HT1080 (cell line): ENCODE data around the gene ZC3H11A. TPM values are rescaled to one million over a fixed set of nuclear protein-coding genes. Genes with fewer than 3 reads are reported as not detected.
"Not testable (repeated sequence)": the region's sequence is repeated elsewhere in the genome, so short reads cannot be mapped to it uniquely, and the experiment has no call there.

Experiments used
- DNase-seq: peaks from one replicate; pipeline ENCODE4 v3.0.0-alpha.2; 2015; ENCODE audit warnings: low read depth
- polyA plus RNA-seq, 2 experiments: library from polyadenylated mRNA; depleted of rRNA; stranded (reverse); fragments of >200 nt; gene quantifications; 2 replicates each; pipeline ENCODE4 v1.2.3, GENCODE V29; 2015
- total RNA-seq: library from RNA; depleted of rRNA; stranded (reverse); fragments of >200 nt; shearing (Covaris generic); gene quantifications from 2 replicates; pipeline ENCODE4 v1.2.3, GENCODE V29; 2014; rRNA removed

Gene ZC3H11A
- total RNA-seq, result 45.6 and 49.7 TPM in 2 replicates
- 53.4 and 65.6 TPM in 2 replicates for polyA plus RNA-seq (2015; cell fraction: cytosol; rRNA removed)
- 166 and 167 TPM in 2 replicates for polyA plus RNA-seq (2015; cell fraction: nucleus; rRNA removed)

DNA sequence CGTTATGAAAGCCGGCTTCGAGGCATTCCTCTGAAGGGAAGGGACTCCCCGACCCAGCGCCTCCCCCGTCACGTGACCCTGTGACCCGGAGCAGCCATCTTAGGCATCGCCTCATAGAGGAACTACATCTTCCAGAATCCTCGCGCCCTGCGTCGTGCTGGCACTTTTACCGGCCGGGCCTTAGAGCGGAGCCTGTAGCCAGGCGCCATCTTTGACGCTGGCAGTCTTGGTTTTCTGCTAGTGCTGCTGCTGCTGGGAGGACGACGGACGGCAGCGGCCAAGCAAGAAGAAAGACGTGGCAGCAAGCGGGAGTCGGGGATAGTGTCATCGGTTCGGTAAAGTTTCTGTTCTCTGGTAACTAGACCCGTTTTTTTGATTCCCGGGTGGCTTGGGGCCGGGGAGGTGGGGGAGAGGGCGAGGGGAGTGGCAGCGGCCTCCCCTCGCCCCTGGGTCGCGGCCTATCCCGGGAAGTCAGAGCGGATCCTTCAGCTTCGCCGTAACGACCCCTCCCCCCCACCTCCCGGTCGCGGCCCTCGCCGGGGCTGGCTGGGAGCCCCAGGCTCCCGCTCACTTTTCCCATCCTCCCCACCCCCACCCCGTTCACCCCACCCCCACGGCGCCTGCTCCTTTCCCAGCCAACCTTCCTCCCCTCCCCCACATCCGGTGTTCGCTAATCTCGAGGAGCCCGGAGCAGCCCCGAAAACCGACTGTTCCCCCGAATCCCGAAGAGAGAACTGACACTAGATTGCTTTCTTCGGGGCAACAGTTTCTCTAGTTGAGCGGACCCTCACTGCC, at the start of gene ZC3H11A, which contains the start of gene ZBED6:
Gene ZC3H11A (plus strand): TSS at position 183 of the 795 bp plus-strand sequence. CDS start 21,448 bp downstream, outside the sequence.
Gene ZBED6 (plus strand): TSS at position 183 of the 795 bp plus-strand sequence. CDS start 1,900 bp downstream, outside the sequence.
- peak; percentile 95 for DNase-seq

DNA sequence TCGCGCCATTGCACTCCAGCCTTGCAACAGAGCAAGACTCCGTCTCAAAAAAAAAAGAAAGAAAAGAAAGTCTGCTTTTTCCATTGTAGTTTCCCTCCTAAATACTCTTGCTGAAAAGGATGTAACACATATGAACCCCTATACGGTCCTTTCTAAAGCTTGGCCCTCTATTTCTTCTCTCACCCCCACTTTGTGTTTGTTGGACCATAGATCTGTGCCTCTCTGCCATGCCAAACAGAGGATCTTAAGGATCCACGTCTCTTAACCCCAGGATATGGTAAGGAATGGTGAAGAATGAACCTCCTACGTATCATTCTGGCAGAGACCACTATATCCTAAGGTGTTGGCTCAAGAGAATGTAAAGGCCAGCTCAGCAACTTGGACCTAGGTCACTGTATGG, 49.1 kb upstream of the ZC3H11A start:
- no peak for DNase-seq

DNA sequence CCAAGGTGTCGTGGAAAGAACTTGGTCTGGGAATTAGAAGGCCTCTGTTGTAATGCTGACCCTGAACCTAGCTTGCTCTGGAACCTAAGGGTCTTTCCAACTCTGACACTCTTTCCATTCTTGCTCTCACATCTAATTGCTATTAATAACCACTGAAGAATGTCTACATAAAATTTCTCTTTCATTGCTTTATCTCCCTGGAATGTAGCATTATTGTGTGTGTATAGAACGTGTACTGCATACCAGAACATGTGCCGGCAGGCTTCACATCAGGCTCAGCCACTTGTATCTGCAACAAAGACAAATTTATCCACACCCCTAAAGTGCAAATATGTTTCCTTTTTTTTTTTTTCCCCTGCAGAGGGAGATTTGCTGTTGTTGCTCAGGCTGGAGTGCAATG, 44.4 kb upstream of the ZC3H11A start:
- no peak for DNase-seq

DNA sequence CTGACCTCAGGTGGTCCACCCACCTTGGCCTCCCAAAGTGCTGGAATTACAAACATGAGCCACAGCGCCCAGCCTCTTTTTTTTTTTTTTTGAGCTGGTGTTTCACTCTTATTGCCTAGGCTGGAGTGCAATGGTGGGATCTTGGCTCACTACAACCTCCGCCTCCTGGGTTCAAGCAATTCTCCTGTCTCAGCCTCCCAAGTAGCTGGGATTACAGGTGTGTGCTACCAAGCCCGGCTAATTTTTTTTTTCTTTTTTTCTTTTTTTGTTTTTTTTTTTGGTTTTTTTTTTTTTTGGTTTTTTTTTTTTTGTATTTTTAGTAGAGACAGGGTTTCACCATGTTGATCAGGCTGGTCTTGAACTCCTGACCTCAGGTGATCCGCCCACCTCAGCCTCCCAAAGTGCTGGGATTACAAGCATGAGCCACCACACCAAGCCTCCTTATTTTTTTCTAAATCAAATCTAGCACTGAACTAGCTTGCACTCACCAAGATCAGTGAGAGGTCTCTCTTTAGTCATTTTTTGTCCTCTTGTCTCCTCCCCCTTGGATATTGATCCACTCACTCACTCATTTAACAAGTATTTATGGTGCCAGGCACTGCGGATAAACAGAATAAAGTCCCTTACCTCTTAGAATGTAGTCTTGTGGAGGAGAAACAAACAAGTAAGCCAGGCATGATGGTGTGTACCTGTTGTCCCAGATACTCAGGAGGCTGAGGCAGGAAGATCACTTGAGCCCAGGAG, 43.6 kb upstream of the ZC3H11A start:
- not testable (repeated sequence) for DNase-seq

GRCh38 chr1:203754455-203754864, 41.0 kb upstream of the ZC3H11A start:
- no peak for DNase-seq

DNA sequence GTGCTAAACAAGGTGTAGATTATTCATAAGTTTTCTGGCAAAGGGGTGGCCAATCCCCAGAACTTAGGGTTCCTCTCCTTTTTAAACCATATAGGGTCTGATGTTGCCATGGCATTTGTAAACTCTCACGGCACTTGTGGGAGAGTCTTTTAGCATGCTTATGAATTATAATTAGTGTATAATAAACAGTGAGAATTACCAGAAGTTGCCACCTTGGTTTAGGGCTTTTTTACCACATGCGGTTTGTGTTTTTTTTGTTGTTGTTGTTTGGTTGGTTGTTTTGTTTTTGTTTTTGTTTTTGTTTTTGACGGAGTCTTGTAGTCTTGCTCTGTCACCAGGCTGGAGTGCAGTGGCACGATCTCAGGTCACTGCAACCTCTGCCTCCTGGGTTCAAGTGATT, 39.4 kb upstream of the ZC3H11A start:
- DNase-seq, result no peak

- DNase-seq, result not testable (repeated sequence)
Measured at GRCh38 chr1:203758749-203759148, 36.7 kb upstream of the ZC3H11A start.

GRCh38 chr1:203760506-203760905, 34.9 kb upstream of the ZC3H11A start:
- DNase-seq, result no peak

DNA sequence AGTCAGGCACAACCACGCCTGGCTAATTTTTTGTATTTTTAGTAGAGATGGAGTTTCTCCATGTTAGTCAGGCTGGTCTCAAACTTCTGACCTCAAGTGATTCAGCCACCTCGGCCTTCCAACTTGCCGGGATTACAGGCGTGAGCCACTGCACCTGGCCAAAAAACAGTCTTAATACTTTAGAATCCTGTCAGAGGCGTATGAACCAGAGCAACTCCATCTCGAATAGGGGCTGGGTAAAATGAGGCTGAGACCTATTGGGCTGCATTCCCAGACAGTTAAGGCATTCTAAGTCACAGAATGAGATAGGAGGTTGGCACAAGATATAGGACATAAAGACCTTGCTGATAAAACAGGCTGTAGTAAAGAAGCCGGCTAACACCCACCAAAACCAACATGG, 33.5 kb upstream of the ZC3H11A start:
- not testable (repeated sequence) for DNase-seq

DNA sequence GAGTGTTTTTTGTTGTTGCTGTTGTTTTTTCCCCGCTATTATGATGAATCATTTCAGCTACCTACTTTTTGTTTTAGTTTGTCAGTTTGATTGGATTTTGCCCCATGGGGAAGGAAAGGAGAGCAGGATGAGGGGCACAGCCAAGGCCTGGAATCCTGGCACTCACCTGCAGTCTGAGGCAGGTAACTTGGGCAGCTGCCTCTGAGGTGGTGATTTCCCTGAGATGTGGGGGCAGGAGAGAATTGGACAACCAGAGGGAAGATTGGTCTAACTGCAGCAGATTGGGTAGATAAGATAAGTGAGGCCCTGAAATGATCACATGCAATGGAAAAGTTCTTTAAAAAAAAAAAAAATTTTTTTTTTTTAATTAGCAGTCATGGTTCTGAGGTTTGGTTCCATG, 31.9 kb upstream of the ZC3H11A start:
- no peak for DNase-seq

DNA sequence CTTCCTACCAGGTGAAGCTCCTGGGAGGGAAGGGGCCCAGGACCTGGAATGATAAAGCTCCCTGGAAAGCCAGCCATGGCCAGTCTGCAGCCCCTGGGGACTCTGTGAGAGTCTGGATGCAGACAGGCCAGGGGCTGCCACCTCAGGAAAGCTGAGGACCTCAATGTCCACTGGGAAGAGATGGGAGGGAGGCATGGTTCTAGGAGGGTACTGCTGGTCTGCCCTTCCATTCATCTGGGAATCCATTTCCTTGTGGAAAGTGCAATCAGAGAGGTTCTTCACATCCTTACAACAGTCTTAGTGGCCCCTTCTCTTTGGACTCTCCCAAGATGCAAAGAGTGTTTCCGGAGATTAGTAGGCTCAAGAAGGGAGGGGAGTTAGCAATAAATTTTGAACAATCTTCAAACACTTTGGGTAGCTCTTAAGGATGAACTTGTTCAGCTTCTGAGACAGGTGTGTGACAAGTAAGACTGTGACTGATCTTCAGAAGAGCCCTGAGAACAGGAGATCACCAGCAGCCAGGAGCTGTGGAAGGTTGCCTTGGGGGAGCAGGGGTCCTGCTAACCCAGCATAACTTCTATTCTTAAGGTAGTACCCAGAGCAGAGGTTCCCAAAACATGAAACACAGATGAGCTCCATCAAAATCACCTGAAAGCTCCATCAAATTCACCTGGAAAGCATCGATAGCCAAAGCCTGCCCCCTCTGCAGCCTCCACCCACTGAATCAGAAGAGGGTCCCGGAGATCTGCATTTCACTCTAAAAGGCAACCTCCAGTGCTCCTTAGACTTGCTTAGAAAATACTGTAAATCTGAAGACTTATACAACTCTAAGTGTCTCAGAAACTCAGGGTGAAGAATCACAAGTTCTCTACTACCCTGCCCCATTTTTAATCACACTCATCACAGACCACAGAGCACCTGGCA, 31.1 kb upstream of the ZC3H11A start:
- no peak for DNase-seq

DNA sequence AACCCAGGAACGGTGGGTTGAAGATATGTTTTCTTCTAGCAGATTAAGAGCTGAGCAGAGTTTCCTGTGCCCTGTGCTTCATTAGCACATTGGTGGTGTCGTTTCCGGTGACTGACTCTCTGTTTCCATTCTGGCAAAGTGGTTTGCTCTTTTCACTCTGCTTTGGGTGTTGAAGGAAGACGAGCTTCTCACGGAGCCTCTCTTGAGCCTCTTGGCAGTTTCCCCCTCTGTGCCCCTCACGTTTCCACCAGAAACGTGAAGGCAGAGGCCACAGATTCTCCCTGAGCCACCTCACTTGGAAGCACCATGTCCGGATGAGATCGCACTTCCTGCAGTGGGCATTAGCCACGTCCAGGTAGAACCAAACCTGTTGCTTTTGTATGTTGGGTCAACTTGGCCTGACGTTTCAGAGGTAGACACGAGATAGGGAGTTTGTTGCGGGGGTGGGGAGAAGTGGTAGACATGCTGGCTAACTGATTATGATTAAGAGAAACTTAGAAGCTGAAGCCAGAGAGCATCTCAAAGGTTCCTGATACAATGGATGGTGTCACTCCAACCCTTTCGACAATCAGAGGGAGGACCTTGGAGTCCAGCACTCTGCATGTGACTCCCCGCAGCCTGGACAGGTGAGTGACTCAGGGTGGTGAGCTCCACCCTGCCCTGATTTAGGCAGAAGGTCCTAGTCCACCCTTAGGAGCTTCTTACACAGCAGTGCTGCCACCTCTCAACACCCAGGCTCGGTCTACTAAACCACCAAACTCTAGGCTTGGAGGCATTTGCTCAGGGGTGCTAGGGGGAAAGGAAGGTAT, 30.2 kb upstream of the ZC3H11A start, which contains the start of gene LAX1:
Gene LAX1 (plus strand): TSS at position 155 of the 809 bp plus-strand sequence. CDS start 383 bp downstream, at position 538.
- no peak for DNase-seq

- DNase-seq, result no peak
Measured at GRCh38 chr1:203768256-203768655, 27.2 kb upstream of the ZC3H11A start.

DNA sequence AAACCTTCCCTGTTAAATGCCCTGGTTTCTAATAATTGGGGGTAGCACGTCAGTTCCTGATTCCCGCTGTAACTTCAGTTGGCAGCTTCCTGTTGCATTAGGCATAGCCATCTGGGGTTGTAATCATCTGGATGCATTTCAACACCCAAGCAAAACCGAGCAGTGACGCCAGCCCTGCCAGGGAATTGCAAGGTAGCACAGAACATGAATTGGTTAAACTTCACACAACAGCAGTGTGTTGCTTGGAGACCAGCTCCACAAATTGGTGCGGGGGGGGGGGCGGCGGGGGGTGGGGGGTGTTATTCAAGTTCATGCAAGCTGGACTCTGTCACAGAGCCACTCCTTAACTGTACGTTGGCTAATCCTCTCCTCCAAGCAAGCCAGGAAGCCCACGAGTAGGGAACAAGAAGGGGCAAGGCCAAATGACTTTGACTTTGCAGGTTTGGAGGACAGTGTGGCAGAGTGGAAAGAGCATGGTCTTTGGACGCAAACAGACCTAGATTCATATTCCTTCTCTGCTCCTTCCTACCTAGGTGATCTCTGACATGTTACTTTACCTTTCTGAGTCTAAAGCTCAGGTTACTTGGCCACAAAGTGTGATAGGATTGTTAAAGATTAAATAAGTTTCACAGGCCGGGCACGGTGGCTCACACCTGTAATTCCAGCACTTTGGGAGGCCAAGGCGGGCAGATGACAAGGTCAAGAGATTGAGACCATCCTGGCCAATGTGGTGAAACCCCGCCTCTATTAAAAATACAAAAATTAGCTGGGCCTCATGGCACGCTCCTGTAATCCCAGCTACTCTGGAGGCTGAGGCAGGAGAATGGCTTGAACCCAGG, 25.7 kb upstream of the ZC3H11A start:
- peak; percentile 62 for DNase-seq

DNA sequence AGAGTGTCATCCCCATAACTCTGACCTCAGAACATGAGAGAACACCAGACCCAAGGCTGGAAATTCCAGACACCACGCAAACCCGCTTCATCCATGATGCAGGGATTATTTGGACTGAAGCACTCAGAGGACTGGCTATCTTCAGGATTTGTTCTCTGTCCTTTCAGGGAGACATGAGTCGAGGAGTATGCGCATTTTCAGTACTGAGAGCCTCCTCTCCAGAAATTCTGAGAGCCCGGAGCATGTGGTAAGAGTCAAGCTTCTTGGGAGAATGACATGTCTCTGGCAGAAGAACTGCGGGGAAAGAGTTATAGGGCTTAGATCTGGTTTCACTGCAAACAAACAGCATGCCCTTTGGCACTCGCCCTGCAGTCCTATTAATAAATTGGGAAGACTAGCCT, 23.5 kb upstream of the ZC3H11A start:
- DNase-seq, result no peak

DNA sequence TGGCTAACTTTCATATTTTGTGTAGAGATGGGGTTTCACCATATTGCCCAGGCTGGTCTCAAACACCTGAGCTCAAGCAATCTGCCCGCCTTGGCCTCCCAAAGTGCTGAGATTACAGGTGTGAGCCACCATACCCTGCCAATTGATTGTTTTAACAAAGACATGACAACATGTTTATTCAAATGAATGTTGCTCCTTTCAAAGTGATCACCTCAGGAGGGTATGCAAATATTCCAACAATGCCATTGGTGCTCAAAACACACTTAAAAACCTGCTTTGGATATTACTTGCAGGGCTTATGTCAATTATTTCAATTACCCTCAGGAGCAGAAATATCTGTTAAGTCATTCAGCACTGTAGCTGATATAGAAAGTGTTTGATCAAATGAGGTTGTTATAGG, 22.6 kb upstream of the ZC3H11A start:
- no peak for DNase-seq

- DNase-seq, result no peak
Measured at GRCh38 chr1:203776636-203777035, 18.8 kb upstream of the ZC3H11A start.

- DNase-seq, result no peak
Measured at GRCh38 chr1:203777596-203777995, 17.8 kb upstream of the ZC3H11A start.

- DNase-seq, result no peak
Measured at GRCh38 chr1:203778146-203778545, 17.3 kb upstream of the ZC3H11A start.
